ENCODE data around the gene UFSP1. TPM values are rescaled to one million over a fixed set of nuclear protein-coding genes. Genes with fewer than 3 reads are reported as not detected.

Gene UFSP1
- polyA plus RNA-seq, 3 donors, result 2.4 to 4.1 (median 3.1) TPM

- DNase-seq, result no peak
These were observed 3.9 kb downstream of the UFSP1 start for GRCh38 chr7:100885440-100886141.

- no peak for DNase-seq
These were observed 4.6 kb downstream of the UFSP1 start for GRCh38 chr7:100884736-100885439.

- no peak for DNase-seq
These were observed 6.6 kb downstream of the UFSP1 start for GRCh38 chr7:100882785-100883526.

- no peak for DNase-seq
These were observed 7.3 kb downstream of the UFSP1 start for GRCh38 chr7:100882201-100882600.

- DNase-seq, result no peak
These were observed 8.4 kb downstream of the UFSP1 start for GRCh38 chr7:100881136-100881535.

- no peak for DNase-seq
These were observed 8.9 kb downstream of the UFSP1 start for GRCh38 chr7:100880645-100881044.

GRCh38 chr7:100879685-100880261 is 9.7 kb downstream of the UFSP1 start:
- no peak for DNase-seq

- DNase-seq, result no peak
These were observed 10.8 kb downstream of the UFSP1 start for GRCh38 chr7:100878685-100879084.

- no peak for DNase-seq
These were observed 11.5 kb downstream of the UFSP1 start for GRCh38 chr7:100878013-100878412.

GRCh38 chr7:100875356-100875751 is 14.2 kb downstream of the UFSP1 start:
- no peak for DNase-seq

GRCh38 chr7:100874577-100875355 is 14.7 kb downstream of the UFSP1 start, which contains the start of gene SRRT:
SRRT (plus strand) TSS chr7:100875103; CDS start chr7:100875591, 488 bp downstream.
- DNase-seq, result peak; percentile 99

GRCh38 chr7:100874300-100874576 is 15.3 kb downstream of the UFSP1 start:
- DNase-seq, result no peak

GRCh38 chr7:100873599-100874299 is 15.8 kb downstream of the UFSP1 start:
- no peak for DNase-seq

GRCh38 chr7:100867776-100868485 is 21.6 kb downstream of the UFSP1 start:
- no peak for DNase-seq

- peak; percentile 93 for DNase-seq
These were observed 22.3 kb downstream of the UFSP1 start, which contains the start of gene TRIP6 for GRCh38 chr7:100867040-100867775. TRIP6 (plus strand) TSS chr7:100867387; CDS start chr7:100867498, 111 bp downstream.

GRCh38 chr7:100866729-100867039 is 22.8 kb downstream of the UFSP1 start:
- DNase-seq, result no peak

- DNase-seq, result no peak
These were observed 23.4 kb downstream of the UFSP1 start for GRCh38 chr7:100865938-100866728.

GRCh38 chr7:100865372-100865911 is 24.1 kb downstream of the UFSP1 start:
- DNase-seq, result no peak
